Measurements from ENCODE around the gene PRPF38B.
"Not testable (repeated sequence)": the region's sequence is repeated elsewhere in the genome, so short reads cannot be mapped to it uniquely, and the experiment has no call there.

Gene PRPF38B

GRCh38 chr1:108691942-108692723, at the start of gene PRPF38B:
PRPF38B (plus strand) TSS chr1:108692310; CDS start chr1:108692592, 282 bp downstream.
- peak; percentile 79 to 84 (median 83) for DNase-seq (ENCODE audit: low read depth in 2 of 3, low spot score in 2 of 3)

- DNase-seq (ENCODE audit: low read depth in 2 of 3, low spot score in 2 of 3), result no peak
Observed at GRCh38 chr1:108643492-108644335, 48.4 kb upstream of the PRPF38B start.

- DNase-seq (ENCODE audit: low read depth in 2 of 3, low spot score in 2 of 3), result no peak
Observed at GRCh38 chr1:108644984-108645383, 47.1 kb upstream of the PRPF38B start.

GRCh38 chr1:108645564-108646184, 46.4 kb upstream of the PRPF38B start:
- no peak for DNase-seq (ENCODE audit: low read depth in 2 of 3, low spot score in 2 of 3)

GRCh38 chr1:108646265-108646647, 45.9 kb upstream of the PRPF38B start:
- no peak for DNase-seq (ENCODE audit: low read depth in 2 of 3, low spot score in 2 of 3)

GRCh38 chr1:108646648-108647269, 45.4 kb upstream of the PRPF38B start:
- DNase-seq (ENCODE audit: low read depth in 2 of 3, low spot score in 2 of 3), result no peak

GRCh38 chr1:108653431-108654105, 38.5 kb upstream of the PRPF38B start:
- no peak for DNase-seq (ENCODE audit: low read depth in 2 of 3, low spot score in 2 of 3)

- DNase-seq (ENCODE audit: low read depth in 2 of 3, low spot score in 2 of 3), result no peak
Observed at GRCh38 chr1:108657356-108658080, 34.6 kb upstream of the PRPF38B start.

- peak; percentile 54 to 62 (median 56) for DNase-seq (ENCODE audit: low read depth in 2 of 3, low spot score in 2 of 3)
Observed at GRCh38 chr1:108661030-108661609, 31.0 kb upstream of the PRPF38B start, which contains the start of gene HENMT1. HENMT1 (minus strand) TSS chr1:108661093; CDS start chr1:108659884, 1,209 bp downstream.

- no peak for DNase-seq (ENCODE audit: low read depth in 2 of 3, low spot score in 2 of 3)
Observed at GRCh38 chr1:108663074-108663473, 29.0 kb upstream of the PRPF38B start.

- DNase-seq (ENCODE audit: low read depth in 2 of 3, low spot score in 2 of 3), result no peak
Observed at GRCh38 chr1:108664481-108664880, 27.6 kb upstream of the PRPF38B start.

- no peak for DNase-seq (ENCODE audit: low read depth in 2 of 3, low spot score in 2 of 3)
Observed at GRCh38 chr1:108665067-108665466, 27.0 kb upstream of the PRPF38B start.

- DNase-seq (ENCODE audit: low read depth in 2 of 3, low spot score in 2 of 3), result no peak
Observed at GRCh38 chr1:108665771-108666170, 26.3 kb upstream of the PRPF38B start.

- DNase-seq (ENCODE audit: low read depth in 2 of 3, low spot score in 2 of 3), result not testable (repeated sequence)
Observed at GRCh38 chr1:108667422-108667821, 24.7 kb upstream of the PRPF38B start.

GRCh38 chr1:108668777-108669176, 23.3 kb upstream of the PRPF38B start:
- no peak for DNase-seq (ENCODE audit: low read depth in 2 of 3, low spot score in 2 of 3)

GRCh38 chr1:108669679-108670078, 22.4 kb upstream of the PRPF38B start:
- no peak for DNase-seq (ENCODE audit: low read depth in 2 of 3, low spot score in 2 of 3)

- no peak for DNase-seq (ENCODE audit: low read depth in 2 of 3, low spot score in 2 of 3)
Observed at GRCh38 chr1:108670131-108670773, 21.9 kb upstream of the PRPF38B start.

- no peak for DNase-seq (ENCODE audit: low read depth in 2 of 3, low spot score in 2 of 3)
Observed at GRCh38 chr1:108671143-108671542, 21.0 kb upstream of the PRPF38B start.

- no peak for DNase-seq (ENCODE audit: low read depth in 2 of 3, low spot score in 2 of 3)
Observed at GRCh38 chr1:108678706-108679105, 13.4 kb upstream of the PRPF38B start.

Measured in activated CD8-positive, alpha-beta memory T cell treated with anti-CD3 and anti-CD28 coated beads for 48 hours (primary cell).